Measurements from ENCODE around the gene TBC1D10B.

TBC1D10B gene

GRCh38 chr16:30376461-30376902 is 6.2 kb upstream of the TBC1D10B start (continued):
- no peak for TF ChIP-seq ZBTB10 (tag by site-specific recombination; IDR thresholded peaks at IDR 0.05)

- peaks cover 7% of the 10 kb centered on the region for H3K4me1 ChIP-seq (ENCODE audit: control insufficient read depth, insufficient read depth, low read length)
- TF ChIP-seq HOXC10 (CRISPR knock-in tag; IDR thresholded peaks at IDR 0.05) (no peak), ZNF701 (tag by site-specific recombination; IDR thresholded peaks at IDR 0.05) (no peak), PRDM10 (tag by site-specific recombination; IDR thresholded peaks at IDR 0.05) (peak; percentile 58), ZNF274 (IDR thresholded peaks at IDR 0.05; ENCODE audit: low read length) (no peak), ZNF274 (tag by site-specific recombination; IDR thresholded peaks at IDR 0.05; ENCODE audit: borderline replicate concordance) (no peak), ZNF398 (tag by site-specific recombination; IDR thresholded peaks at IDR 0.05) (peak; percentile 35; the same call in 1 of the 2 replicates), SCRT1 (tag by site-specific recombination; IDR thresholded peaks at IDR 0.05; ENCODE audit: borderline replicate concordance) (no peak), ZSCAN30 (tag by site-specific recombination; IDR thresholded peaks at IDR 0.05) (no peak), GLIS1 (tag by site-specific recombination; IDR thresholded peaks at IDR 0.05) (0 out of 2 replicates have a peak, but pooled peaks have one; percentile 40), ZNF692 (tag by site-specific recombination; IDR thresholded peaks at IDR 0.05) (no peak), GLIS2 (tag by site-specific recombination; IDR thresholded peaks at IDR 0.05) (0 out of 2 replicates have a peak, but pooled peaks have one; percentile 12), ZNF654 (tag by site-specific recombination; IDR thresholded peaks at IDR 0.05; ENCODE audit: low read depth) (no peak), ZNF133 (tag by site-specific recombination; IDR thresholded peaks at IDR 0.05) (no peak), ZNF585B (tag by site-specific recombination; IDR thresholded peaks at IDR 0.05) (no peak)
- no peak overlapping the region for H3K27ac ChIP-seq (ENCODE audit: extremely low read depth, low read depth, low read length)
- H3K9me3 ChIP-seq (ENCODE audit: control insufficient read depth, insufficient read depth, low read depth, low read length), result no peaks in the 10 kb centered on the region
- peaks cover 0 to 8% of the 10 kb centered on the region in 2 experiments; a peak in 1 of 3 replicates for H3K36me3 ChIP-seq (ENCODE audit: control insufficient read depth in 2 of 2, insufficient read depth in 1 of 2, low read length in 2 of 2)
- H3K4me3 ChIP-seq (ENCODE audit: low read depth, low read length), result no peak overlapping the region
- ChIA-PET POLR2A (interaction anchor here (3.2 kb wide), 1 partner anchor 20 kb away, joined by 19 read pairs; the partner anchor contains the start of gene ZNF48), CTCF (interaction anchor here (0.5 to 2.1 kb wide), 2 partner anchors 34 to 216 kb away, joined by 3 to 10 read pairs; no protein-coding TSS in a partner anchor)
Observed at GRCh38 chr16:30375864-30376263, 5.6 kb upstream of the TBC1D10B start.
